Chondrocyte (in vitro differentiated cells): Measurements from ENCODE around the gene DCAF8L2. TPM values are rescaled to one million over a fixed set of nuclear protein-coding genes. Genes with fewer than 3 reads are reported as not detected.

Experiments used
- DNase-seq: peaks from one replicate; pipeline ENCODE4 v3.0.0; 2021; ENCODE audit warnings: mixed read lengths, low spot score
- H3K27ac Mint-ChIP-seq: one replicate; pipeline ENCODE4 v1.8.0; 2021; ENCODE audit warnings: mild to moderate bottlenecking, moderate library complexity, mixed read lengths; ENCODE audit not compliant: unreplicated experiment
- H3K27me3 Mint-ChIP-seq: 2 replicates; pipeline ENCODE4 v1.8.0; 2021; ENCODE audit warnings: low read depth, mixed read lengths
- H3K36me3 Mint-ChIP-seq: 2 replicates; pipeline ENCODE4 v1.8.0; 2021; ENCODE audit warnings: low read depth, mixed read lengths
- H3K4me1 Mint-ChIP-seq: 2 replicates; pipeline ENCODE4 v1.8.0; 2021; ENCODE audit warnings: low read depth, mild to moderate bottlenecking, mixed read lengths
- H3K4me3 Mint-ChIP-seq: one replicate; pipeline ENCODE4 v1.8.0; 2021; ENCODE audit warnings: mild to moderate bottlenecking, moderate library complexity, mixed read lengths; ENCODE audit not compliant: unreplicated experiment
- H3K9me3 Mint-ChIP-seq: 2 replicates; pipeline ENCODE4 v1.8.0; 2021; ENCODE audit warnings: low read depth, mixed read lengths
- total RNA-seq: library from RNA; stranded (reverse); gene quantifications from 3 replicates; pipeline ENCODE4 v1.2.1, GENCODE V29; 2021
- TF ChIP-seq, protein P1 (sequence below): fragments of 200-600 bp; sonication (generic); IDR thresholded peaks from 2 replicates; pipeline ENCODE4 v1.5.0; 2021; ENCODE audit warnings: antibody characterized with exemption, mild to moderate bottlenecking, moderate library complexity

Gene DCAF8L2
- total RNA-seq, 1 donor from 2014 or later, result not detected

DNA sequence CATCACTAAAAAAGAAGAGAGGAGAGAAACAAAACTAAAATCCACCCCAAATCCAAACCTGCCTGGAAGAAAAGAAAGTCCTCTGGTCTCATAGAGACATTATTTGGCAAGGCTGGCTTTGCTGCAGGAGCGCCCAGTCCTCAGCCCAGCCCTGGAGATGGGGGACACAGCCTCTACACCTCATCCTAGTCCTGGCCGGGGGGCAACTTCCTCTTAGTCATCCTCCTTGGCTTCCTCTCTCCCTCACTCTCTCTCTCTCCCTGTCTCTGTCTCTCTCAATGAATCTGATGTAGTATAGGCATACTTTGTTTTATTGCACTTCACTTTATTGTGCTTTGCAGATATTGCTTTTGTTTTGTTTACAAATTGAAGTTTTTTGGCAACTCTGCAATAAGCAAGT lies 161.8 kb downstream of the DCAF8L2 start:
- no peak for DNase-seq
- Mint-ChIP-seq H3K36me3 (no peaks in the 10 kb centered on the region), H3K4me1 (no peaks in the 10 kb centered on the region), H3K4me3 (no peak overlapping the region), H3K27me3 (no peaks in the 10 kb centered on the region), H3K27ac (no peak overlapping the region), H3K9me3 (peaks cover under 1% of the 10 kb centered on the region)
- TF ChIP-seq, protein P1, sequence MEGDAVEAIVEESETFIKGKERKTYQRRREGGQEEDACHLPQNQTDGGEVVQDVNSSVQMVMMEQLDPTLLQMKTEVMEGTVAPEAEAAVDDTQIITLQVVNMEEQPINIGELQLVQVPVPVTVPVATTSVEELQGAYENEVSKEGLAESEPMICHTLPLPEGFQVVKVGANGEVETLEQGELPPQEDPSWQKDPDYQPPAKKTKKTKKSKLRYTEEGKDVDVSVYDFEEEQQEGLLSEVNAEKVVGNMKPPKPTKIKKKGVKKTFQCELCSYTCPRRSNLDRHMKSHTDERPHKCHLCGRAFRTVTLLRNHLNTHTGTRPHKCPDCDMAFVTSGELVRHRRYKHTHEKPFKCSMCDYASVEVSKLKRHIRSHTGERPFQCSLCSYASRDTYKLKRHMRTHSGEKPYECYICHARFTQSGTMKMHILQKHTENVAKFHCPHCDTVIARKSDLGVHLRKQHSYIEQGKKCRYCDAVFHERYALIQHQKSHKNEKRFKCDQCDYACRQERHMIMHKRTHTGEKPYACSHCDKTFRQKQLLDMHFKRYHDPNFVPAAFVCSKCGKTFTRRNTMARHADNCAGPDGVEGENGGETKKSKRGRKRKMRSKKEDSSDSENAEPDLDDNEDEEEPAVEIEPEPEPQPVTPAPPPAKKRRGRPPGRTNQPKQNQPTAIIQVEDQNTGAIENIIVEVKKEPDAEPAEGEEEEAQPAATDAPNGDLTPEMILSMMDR, result no peak

DNA sequence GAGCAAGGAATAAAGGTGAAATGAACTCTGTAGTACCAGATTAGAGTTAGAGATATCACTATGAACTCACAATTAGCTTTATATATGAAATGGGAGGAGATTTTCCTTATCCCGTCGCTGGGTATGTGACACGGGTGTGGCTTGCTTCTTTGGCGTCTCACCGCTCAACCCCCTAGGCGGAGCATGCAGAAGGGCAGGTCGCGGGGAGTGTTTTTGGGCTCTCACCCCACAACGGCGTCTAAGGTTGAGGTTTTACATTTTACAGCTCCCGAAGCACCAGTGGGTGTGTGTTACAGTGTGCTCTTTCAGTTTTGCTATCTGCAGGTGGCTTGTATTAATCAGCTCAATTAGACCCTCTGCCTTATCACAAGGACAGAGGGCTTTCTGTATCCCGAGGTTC lies 175.6 kb downstream of the DCAF8L2 start:
- no peak overlapping the region for H3K4me3 Mint-ChIP-seq
- H3K27ac Mint-ChIP-seq, result no peak overlapping the region
- no peak for DNase-seq
- TF ChIP-seq, protein P1, result no peak
- H3K36me3 Mint-ChIP-seq, result no peaks in the 10 kb centered on the region
- no peaks in the 10 kb centered on the region for H3K27me3 Mint-ChIP-seq
- H3K9me3 Mint-ChIP-seq, result peaks cover 12% of the 10 kb centered on the region
- H3K4me1 Mint-ChIP-seq, result no peaks in the 10 kb centered on the region

DNA sequence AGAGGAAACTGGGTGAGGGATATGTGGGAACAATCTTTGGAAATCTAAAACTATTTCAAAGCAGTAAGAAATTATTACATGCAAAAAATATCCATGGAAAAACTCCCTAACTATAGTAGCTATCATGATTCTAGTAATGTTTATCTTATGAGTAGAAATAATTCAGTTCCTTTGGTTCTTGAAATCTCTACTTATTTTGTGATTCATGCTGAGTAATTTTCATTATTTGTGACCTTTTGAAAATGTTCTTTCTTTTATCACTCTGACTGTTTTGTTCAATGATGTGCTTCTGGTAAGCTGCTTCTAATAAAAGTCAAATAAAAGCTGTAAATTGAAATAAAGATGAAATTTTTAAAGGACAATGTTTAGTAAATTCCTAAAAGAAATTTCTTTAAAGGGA lies 177.2 kb downstream of the DCAF8L2 start:
- Mint-ChIP-seq H3K27ac (no peak overlapping the region), H3K27me3 (no peaks in the 10 kb centered on the region), H3K36me3 (no peaks in the 10 kb centered on the region), H3K4me1 (no peaks in the 10 kb centered on the region), H3K4me3 (no peak overlapping the region), H3K9me3 (peaks cover 6% of the 10 kb centered on the region)
- TF ChIP-seq, protein P1, result no peak
- DNase-seq, result no peak

DNA sequence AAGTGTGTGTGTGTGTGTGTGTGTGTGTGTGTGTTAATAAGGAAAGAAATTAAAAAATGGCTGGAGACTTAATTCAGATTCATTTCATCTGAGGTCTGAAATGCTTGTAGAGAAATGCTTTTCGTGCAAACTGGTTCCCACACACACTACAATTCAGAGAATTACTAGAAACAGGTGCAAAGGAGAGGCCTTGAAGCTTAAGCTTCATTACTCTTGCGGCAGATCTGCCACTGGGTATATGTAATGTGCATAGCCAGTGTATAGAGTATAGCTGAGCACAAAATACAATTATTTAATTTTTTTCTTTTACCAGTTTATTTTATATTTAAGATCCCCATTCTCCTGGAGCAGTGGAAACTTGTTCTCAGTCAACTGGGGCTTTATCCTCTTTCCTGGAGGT lies 185.8 kb downstream of the DCAF8L2 start:
- Mint-ChIP-seq H3K4me3 (no peak overlapping the region), H3K36me3 (no peaks in the 10 kb centered on the region), H3K27ac (no peak overlapping the region), H3K9me3 (no peaks in the 10 kb centered on the region), H3K27me3 (no peaks in the 10 kb centered on the region), H3K4me1 (no peaks in the 10 kb centered on the region)
- no peak for DNase-seq
- TF ChIP-seq, protein P1, result no peak

DNA sequence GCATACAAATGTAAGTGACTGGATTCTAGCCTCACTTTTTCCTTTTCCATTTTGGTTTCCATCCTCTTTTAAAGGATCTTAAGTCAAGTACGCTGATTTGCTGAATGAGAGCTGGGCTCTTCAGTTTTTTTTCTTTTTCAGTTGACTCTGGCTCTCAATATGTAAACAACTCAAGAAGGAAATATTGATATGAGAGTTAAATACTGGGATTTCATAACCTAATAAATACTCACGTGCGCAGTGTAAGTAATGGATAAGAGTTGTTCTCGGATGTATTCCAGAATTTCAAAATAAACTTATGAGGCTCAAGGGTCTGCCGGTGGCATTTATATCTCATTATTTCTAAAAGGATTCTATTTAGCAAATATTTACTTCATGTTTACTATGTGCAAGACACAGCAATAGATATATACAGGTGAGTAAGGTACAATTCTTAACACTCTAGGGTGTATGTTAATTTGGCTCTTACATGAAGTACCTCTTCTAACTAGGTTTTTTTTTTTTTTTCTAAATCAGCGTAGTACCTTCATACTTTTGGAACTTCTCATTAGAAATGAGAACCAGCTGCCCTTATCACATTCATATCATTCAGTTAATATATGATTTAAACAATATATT lies 206.6 kb downstream of the DCAF8L2 start:
- DNase-seq, result no peak
- H3K36me3 Mint-ChIP-seq, result no peaks in the 10 kb centered on the region
- H3K9me3 Mint-ChIP-seq, result peaks cover 2% of the 10 kb centered on the region
- no peak overlapping the region for H3K27ac Mint-ChIP-seq
- no peak overlapping the region for H3K4me3 Mint-ChIP-seq
- H3K4me1 Mint-ChIP-seq, result no peaks in the 10 kb centered on the region
- H3K27me3 Mint-ChIP-seq, result peaks cover 3% of the 10 kb centered on the region
- TF ChIP-seq, protein P1, result no peak
